Motor neuron (in vitro differentiated cells): ENCODE data around the gene TMEM30B. TPM values are rescaled to one million over a fixed set of nuclear protein-coding genes. Genes with fewer than 3 reads are reported as not detected.
"Not testable (repeated sequence)": the region's sequence is repeated elsewhere in the genome, so short reads cannot be mapped to it uniquely, and the experiment has no call there.

ENCODE experiments used
- ATAC-seq, 8 experiments: fragments of 200-7000 bp; cut with Tn5 transposase; replicated peaks in 6 of 8; 2 replicates each; pipeline ENCODE4 v1.8.0; 2021; ENCODE audit warnings: mild to moderate bottlenecking in 8 of 8, moderate library complexity in 8 of 8
- H3K27ac ChIP-seq, 2 donors: fragments of 250-450 bp; sonication (Bioruptor Pico); 2 replicates each; pipeline ENCODE4 v1.9.0; 2021; ENCODE audit warnings: antibody characterized with exemption in 2 of 2, mild to moderate bottlenecking in 2 of 2, moderate library complexity in 1 of 2
- H3K4me1 ChIP-seq, 2 donors: fragments of 250-450 bp; sonication (Bioruptor Pico); replicated peaks in 1 of 2; 2 replicates each; pipeline ENCODE4 v1.6.1; 2021; ENCODE audit warnings: antibody characterized with exemption in 2 of 2, mild to moderate bottlenecking in 2 of 2, moderate library complexity in 1 of 2
- H3K4me3 ChIP-seq, 5 donors: fragments of 250-450 bp; sonication (Bioruptor Pico); 2 replicates each; pipeline ENCODE4 v1.9.0; 2021; ENCODE audit warnings: antibody characterized with exemption in 5 of 5, mild to moderate bottlenecking in 5 of 5, moderate library complexity in 4 of 5
- WGBS, 10 experiments: fragments of 450-650 bp; shearing (Covaris generic); methylation state at CpG; one replicate each; pipeline ENCODE4 v1.0.0; 2022; 5-methylcytosine and 5-hydroxymethylcytosine counted together
- in situ Hi-C, 9 experiments: fragments of 400-800 bp; cut with MboI; loops; one replicate each; pipeline ENCODE4 v1.15.0; 2021; ENCODE audit warnings: low sequenced_read_pairs in 9 of 9, low pct_unique_long_range_greater_than_20kb in 2 of 9; ENCODE audit not compliant: unreplicated experiment in 9 of 9
- total RNA-seq, 8 experiments: library from RNA; unstranded; fragments of 300-600 nt; gene quantifications; 2 replicates each; pipeline versions ENCODE4 v1.2.3 to v1.2.4, GENCODE V29; 2022

Gene TMEM30B
- total RNA-seq, 8 experiments from 2014 or later = 0.04 to 0.42 (median 0.14) TPM

- WGBS, 10 experiments = 44 to 86% (median 64%) methylated on average over 3 to 9 of the region's 9 CpGs; no CpG with 5 or more reads in 1 of the 10 experiments
- H3K27ac ChIP-seq = no peak overlapping the region
- peak in 5 of 8 experiments; percentile 69 to 89 (median 86) for ATAC-seq
- H3K4me1 ChIP-seq = peaks cover 2 to 5% of the 10 kb centered on the region in 2 donors
- H3K4me3 ChIP-seq = no peak overlapping the region
- in situ Hi-C loops = loop anchor here in 1 of 9 experiments (25.0 kb wide), 1 partner anchor 607 kb away; the partner anchor contains the start of gene SIX1
These were observed 37.1 kb downstream of the TMEM30B start for GRCh38 chr14:61244009-61244408.

GRCh38 chr14:61240206-61240605 lies 40.9 kb downstream of the TMEM30B start:
- WGBS, 10 experiments = 43 to 100% (median 78%) methylated on average over 1 to 6 of the region's 8 CpGs; no CpG with 5 or more reads in 2 of the 10 experiments
- Histone ChIP-seq H3K27ac (no peak overlapping the region), H3K4me1 (peaks cover 2 to 5% of the 10 kb centered on the region in 2 donors), H3K4me3 (no peak overlapping the region)
- ATAC-seq = no peak
- in situ Hi-C loops = loop anchor here in 1 of 9 experiments (25.0 kb wide), 1 partner anchor 603 kb away; the partner anchor contains the start of gene SIX1

GRCh38 chr14:61239285-61239684 lies 41.9 kb downstream of the TMEM30B start:
- not testable (repeated sequence) for H3K4me3 ChIP-seq, H3K4me1 ChIP-seq, H3K27ac ChIP-seq, ATAC-seq
- WGBS, 10 experiments = 40 to 100% (median 89%) methylated on average over 1 to 9 of the region's 10 CpGs; no CpG with 5 or more reads in 2 of the 10 experiments
- in situ Hi-C loops = loop anchor here in 1 of 9 experiments (25.0 kb wide), 1 partner anchor 602 kb away; the partner anchor contains the start of gene SIX1

GRCh38 chr14:61238611-61239245 lies 42.4 kb downstream of the TMEM30B start:
- no peak overlapping the region for H3K27ac ChIP-seq
- peak in 3 of 8 experiments; percentile 74 to 86 (median 80) for ATAC-seq
- H3K4me3 ChIP-seq = no peak overlapping the region
- in situ Hi-C loops = loop anchor here in 1 of 9 experiments (25.0 kb wide), 1 partner anchor 601 kb away; the partner anchor contains the start of gene SIX1
- peaks cover 0 to 1% of the 10 kb centered on the region in 2 donors for H3K4me1 ChIP-seq
- WGBS, 10 experiments = 27 to 74% (median 43%) methylated on average over 2 to 7 of the region's 7 CpGs

GRCh38 chr14:61234215-61234916 lies 46.8 kb downstream of the TMEM30B start:
- ATAC-seq = peak in 3 of 8 experiments; percentile 34 to 51 (median 36)
- Histone ChIP-seq H3K27ac (no peak overlapping the region), H3K4me1 (no peaks in the 10 kb centered on the region), H3K4me3 (no peak overlapping the region)
- 20 to 100% (median 63%) methylated on average over 1 to 2 of the region's 2 CpGs; no CpG with 5 or more reads in 1 of the 10 experiments for WGBS, 10 experiments
- in situ Hi-C loops = loop anchor here in 1 of 9 experiments (25.0 kb wide), 1 partner anchor 597 kb away; the partner anchor contains the start of gene SIX1

- in situ Hi-C loops = loop anchor here in 1 of 9 experiments (25.0 kb wide), 1 partner anchor 596 kb away; the partner anchor contains the start of gene SIX1
These were observed 47.6 kb downstream of the TMEM30B start for GRCh38 chr14:61233436-61233956.

GRCh38 chr14:61231810-61232209 lies 49.3 kb downstream of the TMEM30B start:
- no peak overlapping the region for H3K4me3 ChIP-seq
- no peak for ATAC-seq
- no peaks in the 10 kb centered on the region for H3K4me1 ChIP-seq
- in situ Hi-C loops = loop anchor here in 1 of 9 experiments (25.0 kb wide), 1 partner anchor 595 kb away; the partner anchor contains the start of gene SIX1
- no peak overlapping the region for H3K27ac ChIP-seq
- WGBS, 10 experiments = 71 to 100% (median 84%) methylated on average over 1 to 4 of the region's 4 CpGs; no CpG with 5 or more reads in 1 of the 10 experiments

More at GRCh38 chr14:61233436-61233956, 47.6 kb downstream of the TMEM30B start:
- no peak for ATAC-seq
- WGBS, 10 experiments = 57 to 86% (median 71%) methylated on average over 1 to 3 of the region's 3 CpGs; no CpG with 5 or more reads in 2 of the 10 experiments
- Histone ChIP-seq H3K4me1 (no peaks in the 10 kb centered on the region), H3K27ac (no peak overlapping the region), H3K4me3 (no peak overlapping the region)

GRCh38 chr14:61229981-61230380 lies 51.2 kb downstream of the TMEM30B start:
- Histone ChIP-seq H3K4me1 (no peaks in the 10 kb centered on the region), H3K27ac (no peak overlapping the region), H3K4me3 (no peak overlapping the region)
- in situ Hi-C loops = loop anchor here in 1 of 9 experiments (25.0 kb wide), 1 partner anchor 593 kb away; the partner anchor contains the start of gene SIX1
- ATAC-seq = no peak
- WGBS, 10 experiments = 20 to 83% (median 71%) methylated on average over 3 to 4 of the region's 4 CpGs; no CpG with 5 or more reads in 1 of the 10 experiments

- no peak overlapping the region for H3K4me3 ChIP-seq
- no peak overlapping the region for H3K27ac ChIP-seq
- no peak for ATAC-seq
- no peaks in the 10 kb centered on the region for H3K4me1 ChIP-seq
- in situ Hi-C loops = loop anchor here in 1 of 9 experiments (25.0 kb wide), 1 partner anchor 592 kb away; the partner anchor contains the start of gene SIX1
- 57 to 94% (median 73%) methylated on average over 2 to 6 of the region's 6 CpGs; no CpG with 5 or more reads in 1 of the 10 experiments for WGBS, 10 experiments
These were observed 51.7 kb downstream of the TMEM30B start for GRCh38 chr14:61229475-61229888.

GRCh38 chr14:61227884-61228591 lies 53.1 kb downstream of the TMEM30B start:
- in situ Hi-C loops = loop anchor here in 1 of 9 experiments (25.0 kb wide), 1 partner anchor 591 kb away; the partner anchor contains the start of gene SIX1
- Histone ChIP-seq H3K4me3 (no peak overlapping the region), H3K4me1 (no peaks in the 10 kb centered on the region), H3K27ac (no peak overlapping the region)
- WGBS, 10 experiments = 59 to 93% (median 77%) methylated on average over 2 to 6 of the region's 6 CpGs
- peak in 2 of 8 experiments; percentile 19 to 42 for ATAC-seq
